Neural progenitor cell (in vitro differentiated cells): Measurements from ENCODE around the gene TAF4B.

Experiments used
- CTCF ChIP-seq: fragments of 200-600 bp; sonication (generic); IDR thresholded peaks from 2 replicates; pipeline ENCODE4 v1.5.1; 2017; ENCODE audit warnings: antibody characterized with exemption, mild to moderate bottlenecking
- EZH2 ChIP-seq: fragments of 200-600 bp; sonication (generic); IDR thresholded peaks from 2 replicates; pipeline ENCODE4 v1.6.1; 2017; ENCODE audit warnings: antibody characterized with exemption, mild to moderate bottlenecking, moderate library complexity
- EZH2phosphoT487 ChIP-seq: fragments of 200-600 bp; sonication (generic); IDR thresholded peaks from 2 replicates; pipeline ENCODE4 v1.6.1; 2017; ENCODE audit warnings: antibody characterized with exemption

GRCh38 chr18:26415631-26416030 lies 189.4 kb downstream of the TAF4B start:
- no peak for TF ChIP-seq EZH2phosphoT487
- no peak for TF ChIP-seq CTCF
- no peak for TF ChIP-seq EZH2
